HepG2 (cell line): Measurements from ENCODE around the gene TSPAN9. TPM values are rescaled to one million over a fixed set of nuclear protein-coding genes. Genes with fewer than 3 reads are reported as not detected.

Experiments
- ATAC-seq: fragments of 200-7000 bp; cut with Tn5 transposase; 3 replicates; pipeline ENCODE4 v1.9.1; 2020; ENCODE audit warnings: mild to moderate bottlenecking, moderate library complexity
- BruUV-seq: library from RNA; stranded (reverse); fragments of 400-500 nt; replicated peaks from 2 replicates; lab custom pipeline; 2021; lab: Mats Ljungman, UMichigan
- CTCF ChIA-PET: fragments of 300-600 bp; formaldehyde crosslinking; extraction: SDS; loops from one replicate; lab custom pipeline; 2021; ENCODE audit warnings: low total read pairs, inconsistent platforms, low intra/inter-chr PET ratio; lab: Yijun Ruan, JAX
- POLR2A ChIA-PET: fragments of 350-600 bp; sonication (Branson Sonifier 250); formaldehyde crosslinking; loops from one replicate; lab custom pipeline; 2020; ENCODE audit warnings: antibody characterized with exemption, inconsistent platforms; lab: Yijun Ruan, JAX
- DNase-seq: peaks from one replicate; pipeline ENCODE4 v3.0.0-alpha.2; 2015; ENCODE audit warnings: low spot score
- FAIRE-seq: peaks from 3 replicates; lab custom pipeline; 2011; peaks lifted over from hg19 to GRCh38; lab: Jason Lieb, UNC
- H2AFZ ChIP-seq: one replicate; pipeline ENCODE4 v1.6.1; 2011; ENCODE audit warnings: low read length, inconsistent platforms
- H3K27ac ChIP-seq: fragments of 300-600 bp; 3 replicates; pipeline ENCODE4 v1.8.0; 2011; ENCODE audit warnings: mixed run types, mild to moderate bottlenecking, mixed read lengths, low read length, inconsistent platforms; ENCODE audit not compliant: insufficient read depth; ENCODE audit errors: extremely low read length
- H3K27me3 ChIP-seq, 2 experiments: fragments of 200-600 bp in 1 of 2; 2 replicates in 1 of 2; 3 replicates in 1 of 2; pipeline versions ENCODE4 v1.6.0 to v1.8.0; 2011; ENCODE audit warnings: low read length in 2 of 2, mild to moderate bottlenecking in 2 of 2, moderate library complexity in 2 of 2, inconsistent platforms in 1 of 2; ENCODE audit not compliant: insufficient read depth in 2 of 2, control insufficient read depth in 1 of 2
- H3K36me3 ChIP-seq, 2 experiments: fragments of 200-600 bp in 1 of 2; replicated peaks in 1 of 2; 2 replicates in 1 of 2; 3 replicates in 1 of 2; pipeline versions ENCODE4 v1.5.1 to v1.8.0; 2011; ENCODE audit warnings: low read length in 2 of 2, inconsistent platforms in 1 of 2; ENCODE audit not compliant: insufficient read depth in 2 of 2, control insufficient read depth in 1 of 2
- H3K4me1 ChIP-seq: 2 replicates; pipeline ENCODE4 v1.5.1; 2012; ENCODE audit warnings: low read length, inconsistent platforms; ENCODE audit not compliant: insufficient read depth
- H3K4me2 ChIP-seq: 2 replicates; pipeline ENCODE4 v1.6.0; 2011; ENCODE audit warnings: low read depth, low read length, inconsistent platforms
- H3K4me3 ChIP-seq, 3 experiments: fragments of 200-600 bp in 1 of 3; sonication (generic), shearing (Covaris generic) in 1 of 3; replicated peaks in 1 of 3; 2 replicates each; pipeline ENCODE4 v1.5.1; 2011 to 2016; ENCODE audit warnings: low read length in 3 of 3, inconsistent platforms in 2 of 3, low read depth in 2 of 3, mild to moderate bottlenecking in 2 of 3, control low read depth in 1 of 3, mixed read lengths in 1 of 3; ENCODE audit not compliant: insufficient read depth in 1 of 3
- H3K79me2 ChIP-seq: one replicate; pipeline ENCODE4 v1.6.1; 2011; ENCODE audit warnings: low read length, inconsistent platforms; ENCODE audit not compliant: insufficient read depth
- H3K9ac ChIP-seq: 2 replicates; pipeline ENCODE4 v1.6.0; 2011; ENCODE audit warnings: mild to moderate bottlenecking, low read depth, low read length, inconsistent platforms; ENCODE audit not compliant: insufficient read depth
- H3K9me3 ChIP-seq: 2 replicates; pipeline ENCODE4 v1.5.1; 2012; ENCODE audit warnings: mild to moderate bottlenecking, low read length
- H4K20me1 ChIP-seq: 2 replicates; pipeline ENCODE4 v1.6.0; 2011; ENCODE audit warnings: inconsistent platforms, mild to moderate bottlenecking, low read length, moderate library complexity; ENCODE audit not compliant: insufficient read depth
- JUNB ChIP-seq: sonication (generic); formaldehyde crosslinking; IDR thresholded peaks from 2 replicates; pipeline ENCODE4 v1.8.0; 2022; ENCODE audit warnings: missing genetic modification reagents, mild to moderate bottlenecking, borderline replicate concordance
- PCBP1 ChIP-seq: fragments of 200-400 bp; formaldehyde crosslinking; IDR thresholded peaks from 2 replicates; pipeline ENCODE4 v1.6.1; 2017; ENCODE audit warnings: mild to moderate bottlenecking, low read depth, low read length, borderline replicate concordance
- RORA ChIP-seq: sonication (generic); formaldehyde crosslinking; IDR thresholded peaks from 2 replicates; pipeline ENCODE4 v1.5.0; 2020; ENCODE audit warnings: mild to moderate bottlenecking, missing genetic modification reagents, moderate library complexity
- TCF7L2 ChIP-seq: IDR thresholded peaks from 2 replicates; pipeline ENCODE4 v1.6.1; 2011; ENCODE audit warnings: mild to moderate bottlenecking, low read depth, low read length, moderate library complexity
- ZBTB26 ChIP-seq: IDR thresholded peaks from 2 replicates; pipeline ENCODE4 v1.6.1; 2016; ENCODE audit warnings: missing compliant biosample characterization, missing genetic modification reagents, borderline replicate concordance
- ZNF550 ChIP-seq: sonication (generic); formaldehyde crosslinking; IDR thresholded peaks from 2 replicates; pipeline ENCODE4 v1.4.0; 2020; ENCODE audit warnings: mild to moderate bottlenecking, missing genetic modification reagents, borderline replicate concordance
- ZNF616 ChIP-seq: sonication (generic); formaldehyde crosslinking; IDR thresholded peaks from 2 replicates; pipeline ENCODE4 v1.5.0; 2020; ENCODE audit warnings: low read depth, mild to moderate bottlenecking, missing genetic modification reagents
- ZSCAN22 ChIP-seq: sonication (generic); formaldehyde crosslinking; IDR thresholded peaks from 2 replicates; pipeline ENCODE4 v1.4.0; 2020; ENCODE audit warnings: mild to moderate bottlenecking, missing genetic modification reagents
- ZSCAN25 ChIP-seq: sonication (generic); formaldehyde crosslinking; IDR thresholded peaks from 2 replicates; pipeline ENCODE4 v1.8.0; 2022; ENCODE audit warnings: mild to moderate bottlenecking, missing genetic modification reagents
- WGBS: methylation state at CpG from one replicate; pipeline ENCODE4 v1.1.6; 2017; ENCODE audit warnings: low lambda C conversion rate; 5-methylcytosine and 5-hydroxymethylcytosine counted together
- in situ Hi-C: cut with HindIII; loops from 2 replicates; pipeline ENCODE4 v1.10.0; 2017; ENCODE audit warnings: low pct_unique_long_range_greater_than_20kb; ENCODE audit not compliant: extremely low pct_ligation_motif_present
- intact Hi-C: fragments of 100-400 bp; cut with micrococcal nuclease; formaldehyde crosslinking; loops from one replicate; pipeline ENCODE4 v1.10.0; 2022; ENCODE audit not compliant: unreplicated experiment
- polyA plus RNA-seq, 8 experiments: library from polyadenylated mRNA; depleted of rRNA in 3 of 8; stranded (reverse) in 7 of 8; unstranded in 1 of 8; fragments of >200 nt; fragmentation: Illumina TruSeq in 4 of 8; extraction: Trizol in 4 of 8; gene quantifications; 2 replicates each; pipeline versions ENCODE4 v1.2.1 to v1.2.3, GENCODE V29; 2011 to 2016; ENCODE audit warnings: low read depth in 4 of 8, missing spikeins in 1 of 8, mixed read lengths in 1 of 8; ENCODE audit not compliant: insufficient read depth in 1 of 8
- total RNA-seq, 5 experiments: library from RNA; depleted of rRNA; stranded (reverse); fragments of >200 nt; fragmentation: Illumina TruSeq; extraction: Trizol; gene quantifications; 2 replicates each; pipeline ENCODE4 v1.2.3, GENCODE V29; 2016; ENCODE audit warnings: low read depth in 1 of 5
- TF ChIP-seq, protein P1 (sequence below), 2 experiments: IDR thresholded peaks; 2 replicates each; pipeline ENCODE4 v1.6.1; 2011 to 2012; ENCODE audit warnings: low read length in 2 of 2, borderline replicate concordance in 1 of 2, low read depth in 1 of 2, mild to moderate bottlenecking in 1 of 2, moderate library complexity in 1 of 2

The TSPAN9 gene
- total and polyA plus RNA-seq, 2 of the 13 experiments (the other 11 are each of a cell fraction or from before 2014, with no cell fraction given): 18.1 to 42.3 TPM

- no peak for TF ChIP-seq ZBTB26 (CRISPR knock-in tag)
- TF ChIP-seq TCF7L2: no peak
- TF ChIP-seq JUNB: no peak
Observed at GRCh38 chr12:3292677-3293412, 215.7 kb downstream of the TSPAN9 start (continued).

- TF ChIP-seq RORA (no peak), ZNF616 (no peak), ZNF550 (CRISPR knock-in tag) (no peak), ZSCAN25 (CRISPR knock-in tag) (no peak), PCBP1 (no peak), ZSCAN22 (CRISPR knock-in tag) (no peak)
- TF ChIP-seq, protein P1, sequence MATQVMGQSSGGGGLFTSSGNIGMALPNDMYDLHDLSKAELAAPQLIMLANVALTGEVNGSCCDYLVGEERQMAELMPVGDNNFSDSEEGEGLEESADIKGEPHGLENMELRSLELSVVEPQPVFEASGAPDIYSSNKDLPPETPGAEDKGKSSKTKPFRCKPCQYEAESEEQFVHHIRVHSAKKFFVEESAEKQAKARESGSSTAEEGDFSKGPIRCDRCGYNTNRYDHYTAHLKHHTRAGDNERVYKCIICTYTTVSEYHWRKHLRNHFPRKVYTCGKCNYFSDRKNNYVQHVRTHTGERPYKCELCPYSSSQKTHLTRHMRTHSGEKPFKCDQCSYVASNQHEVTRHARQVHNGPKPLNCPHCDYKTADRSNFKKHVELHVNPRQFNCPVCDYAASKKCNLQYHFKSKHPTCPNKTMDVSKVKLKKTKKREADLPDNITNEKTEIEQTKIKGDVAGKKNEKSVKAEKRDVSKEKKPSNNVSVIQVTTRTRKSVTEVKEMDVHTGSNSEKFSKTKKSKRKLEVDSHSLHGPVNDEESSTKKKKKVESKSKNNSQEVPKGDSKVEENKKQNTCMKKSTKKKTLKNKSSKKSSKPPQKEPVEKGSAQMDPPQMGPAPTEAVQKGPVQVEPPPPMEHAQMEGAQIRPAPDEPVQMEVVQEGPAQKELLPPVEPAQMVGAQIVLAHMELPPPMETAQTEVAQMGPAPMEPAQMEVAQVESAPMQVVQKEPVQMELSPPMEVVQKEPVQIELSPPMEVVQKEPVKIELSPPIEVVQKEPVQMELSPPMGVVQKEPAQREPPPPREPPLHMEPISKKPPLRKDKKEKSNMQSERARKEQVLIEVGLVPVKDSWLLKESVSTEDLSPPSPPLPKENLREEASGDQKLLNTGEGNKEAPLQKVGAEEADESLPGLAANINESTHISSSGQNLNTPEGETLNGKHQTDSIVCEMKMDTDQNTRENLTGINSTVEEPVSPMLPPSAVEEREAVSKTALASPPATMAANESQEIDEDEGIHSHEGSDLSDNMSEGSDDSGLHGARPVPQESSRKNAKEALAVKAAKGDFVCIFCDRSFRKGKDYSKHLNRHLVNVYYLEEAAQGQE (IDR thresholded peaks at IDR 0.05; ENCODE audit: borderline replicate concordance in 1 of 2, low read depth in 1 of 2, low read length in 2 of 2): no peak
- FAIRE-seq: no peak
- CTCF ChIA-PET: no interaction called here
- no peak overlapping the region for H3K4me3 ChIP-seq
- H3K27ac ChIP-seq: no peak overlapping the region
- no peak for ATAC-seq
- H3K9me3 ChIP-seq: no peaks in the 10 kb centered on the region
- H4K20me1 ChIP-seq: no peaks in the 10 kb centered on the region
- no TSS peak for BruUV-seq
- no peaks in the 10 kb centered on the region for H3K36me3 ChIP-seq
- DNase-seq: no peak
- H3K4me2 ChIP-seq: no peak overlapping the region
- H2AFZ ChIP-seq: no peak overlapping the region
- no peaks in the 10 kb centered on the region for H3K79me2 ChIP-seq
- POLR2A ChIA-PET: no interaction called here
- H3K27me3 ChIP-seq: peaks cover 2 to 26% of the 10 kb centered on the region in 2 experiments; a peak in 2 of 5 replicates
- intact Hi-C loops (no loop called here), in situ Hi-C loops (loop anchor here (10.0 kb wide), 2 partner anchors 481 to 511 kb away; no protein-coding TSS in a partner anchor)
- no peaks in the 10 kb centered on the region for H3K4me1 ChIP-seq
- WGBS: 63% methylated on average over 12 of the region's 18 CpGs
- H3K9ac ChIP-seq: no peak overlapping the region
Observed at GRCh38 chr12:3293446-3294161, 216.4 kb downstream of the TSPAN9 start.
